Activated CD8-positive, alpha-beta T cell treated with anti-CD3 and anti-CD28 coated beads for 36 hours (primary cell): ENCODE data around the gene AGBL4. TPM values are rescaled to one million over a fixed set of nuclear protein-coding genes. Genes with fewer than 3 reads are reported as not detected.
"Not testable (repeated sequence)": the region's sequence is repeated elsewhere in the genome, so short reads cannot be mapped to it uniquely, and the experiment has no call there.

Experiments
- ATAC-seq: fragments of 200-7000 bp; cut with Tn5 transposase; one replicate; pipeline ENCODE4 v1.10.0; 2021; ENCODE audit warnings: mild to moderate bottlenecking, moderate library complexity
- CTCF ChIA-PET: fragments of 350-600 bp; sonication (Branson Sonifier 250); formaldehyde crosslinking; loops from one replicate; lab custom pipeline; 2021; ENCODE audit warnings: antibody characterized with exemption; lab: Charles Lee
- POLR2A ChIA-PET: fragments of 350-600 bp; sonication (Branson Sonifier 250); formaldehyde crosslinking; loops from one replicate; lab custom pipeline; 2021; ENCODE audit warnings: antibody characterized with exemption; lab: Charles Lee
- DNase-seq: peaks from one replicate; pipeline ENCODE4 v3.0.0-alpha.2; 2020
- H3K27ac Mint-ChIP-seq: one replicate; pipeline ENCODE4 v1.8.0; 2021; ENCODE audit warnings: mild to moderate bottlenecking, mixed read lengths
- H3K27me3 Mint-ChIP-seq: one replicate; pipeline ENCODE4 v1.8.0; 2021; ENCODE audit warnings: mixed read lengths
- H3K36me3 Mint-ChIP-seq: one replicate; pipeline ENCODE4 v1.8.0; 2021; ENCODE audit warnings: low read depth, mixed read lengths
- H3K4me1 Mint-ChIP-seq: one replicate; pipeline ENCODE4 v1.8.0; 2021; ENCODE audit warnings: low read depth, mixed read lengths
- H3K4me3 Mint-ChIP-seq: one replicate; pipeline ENCODE4 v1.8.0; 2021; ENCODE audit warnings: mild to moderate bottlenecking, moderate library complexity, mixed read lengths
- H3K9me3 Mint-ChIP-seq: one replicate; pipeline ENCODE4 v1.8.0; 2021; ENCODE audit warnings: mixed read lengths
- CTCF ChIP-seq: fragments of 200-600 bp; IDR thresholded peaks from one replicate; pipeline ENCODE4 v1.8.0; 2022; ENCODE audit warnings: antibody characterized with exemption, mild to moderate bottlenecking
- intact Hi-C: fragments of 100-400 bp; cut with micrococcal nuclease; formaldehyde crosslinking; loops from one replicate; pipeline ENCODE4 v1.10.0; 2022
- total RNA-seq, 2 experiments: library from RNA; stranded (reverse); gene quantifications; one replicate each; pipeline ENCODE4 v1.2.3, GENCODE V29; 2021

The AGBL4 gene
- total RNA-seq, 2 experiments from 2014 or later = 0.14 TPM; not detected in 1

GRCh38 chr1:49297783-49298182, 726.0 kb downstream of the AGBL4 start:
- ChIA-PET CTCF (interaction anchor here (0.6 kb wide), 1 partner anchor 1764 kb away, joined by 3 read pairs; no protein-coding TSS in a partner anchor), POLR2A (no interaction called here)
- Mint-ChIP-seq H3K9me3 (peaks cover 1% of the 10 kb centered on the region), H3K27ac (no peak overlapping the region), H3K4me1 (no peaks in the 10 kb centered on the region), H3K36me3 (no peaks in the 10 kb centered on the region), H3K4me3 (no peak overlapping the region), H3K27me3 (no peaks in the 10 kb centered on the region)
- TF ChIP-seq CTCF = no peak
- DNase-seq (no peak), ATAC-seq (no peak)
- intact Hi-C loops = no loop called here

- ChIA-PET POLR2A (no interaction called here), CTCF (no interaction called here)
- H3K27me3 Mint-ChIP-seq = no peaks in the 10 kb centered on the region
- no peaks in the 10 kb centered on the region for H3K36me3 Mint-ChIP-seq
- no peak overlapping the region for H3K27ac Mint-ChIP-seq
- intact Hi-C loops = no loop called here
- ATAC-seq = no peak
- no peak for TF ChIP-seq CTCF
- H3K9me3 Mint-ChIP-seq = peaks cover 7% of the 10 kb centered on the region
- H3K4me1 Mint-ChIP-seq = no peaks in the 10 kb centered on the region
- no peak for DNase-seq
- H3K4me3 Mint-ChIP-seq = no peak overlapping the region
Measured at GRCh38 chr1:49294539-49294938, 729.2 kb downstream of the AGBL4 start.

- CTCF ChIA-PET = no interaction called here
- no peaks in the 10 kb centered on the region for H3K27me3 Mint-ChIP-seq
- no peaks in the 10 kb centered on the region for H3K36me3 Mint-ChIP-seq
- POLR2A ChIA-PET = no interaction called here
- no peak overlapping the region for H3K27ac Mint-ChIP-seq
- DNase-seq = no peak
- H3K9me3 Mint-ChIP-seq = peaks cover 10% of the 10 kb centered on the region
- TF ChIP-seq CTCF = no peak
- no peak for ATAC-seq
- no peak overlapping the region for H3K4me3 Mint-ChIP-seq
- no peaks in the 10 kb centered on the region for H3K4me1 Mint-ChIP-seq
- intact Hi-C loops = no loop called here
Measured at GRCh38 chr1:49293016-49293415, 730.7 kb downstream of the AGBL4 start.

- H3K27ac Mint-ChIP-seq, CTCF ChIA-PET, H3K4me1 Mint-ChIP-seq, POLR2A ChIA-PET, intact Hi-C loops, H3K4me3 Mint-ChIP-seq, H3K27me3 Mint-ChIP-seq, H3K36me3 Mint-ChIP-seq, ATAC-seq: not testable (repeated sequence)
- peak; percentile 2 for DNase-seq
- peaks cover 16% of the 10 kb centered on the region for H3K9me3 Mint-ChIP-seq
Measured at GRCh38 chr1:49257211-49258049, 766.3 kb downstream of the AGBL4 start.

GRCh38 chr1:49252917-49253316, 770.8 kb downstream of the AGBL4 start:
- no peaks in the 10 kb centered on the region for H3K27me3 Mint-ChIP-seq
- intact Hi-C loops = no loop called here
- peaks cover 16% of the 10 kb centered on the region for H3K9me3 Mint-ChIP-seq
- no peak for TF ChIP-seq CTCF
- no peak overlapping the region for H3K27ac Mint-ChIP-seq
- ATAC-seq (no peak), DNase-seq (no peak)
- no peaks in the 10 kb centered on the region for H3K36me3 Mint-ChIP-seq
- ChIA-PET CTCF (no interaction called here), POLR2A (no interaction called here)
- H3K4me1 Mint-ChIP-seq = no peaks in the 10 kb centered on the region
- H3K4me3 Mint-ChIP-seq = no peak overlapping the region
